Stimulated activated CD4-positive, alpha-beta T cell treated with anti-CD3 and anti-CD28 coated beads, Interleukin-15, amount 100 ng/mL, for 24 hours (primary cell): Measurements from ENCODE around the gene NR2F1-AS1.
"Not testable (repeated sequence)": the region's sequence is repeated elsewhere in the genome, so short reads cannot be mapped to it uniquely, and the experiment has no call there.

ENCODE experiments used
- DNase-seq: peaks from one replicate; pipeline ENCODE4 v3.0.0-alpha.2; 2020

Gene NR2F1-AS1

GRCh38 chr5:93512799-93513198, 68.2 kb downstream of the NR2F1-AS1 start:
- no peak for DNase-seq

GRCh38 chr5:93511445-93511844, 69.6 kb downstream of the NR2F1-AS1 start:
- DNase-seq, result no peak

- no peak for DNase-seq
These were observed 70.2 kb downstream of the NR2F1-AS1 start for GRCh38 chr5:93510626-93511380.

GRCh38 chr5:93505553-93505952, 75.5 kb downstream of the NR2F1-AS1 start:
- DNase-seq, result not testable (repeated sequence)

- no peak for DNase-seq
These were observed 77.4 kb downstream of the NR2F1-AS1 start for GRCh38 chr5:93503598-93504067.

GRCh38 chr5:93497096-93497495, 83.9 kb downstream of the NR2F1-AS1 start:
- DNase-seq, result no peak

- DNase-seq, result no peak
These were observed 101.0 kb downstream of the NR2F1-AS1 start for GRCh38 chr5:93479982-93480509.

GRCh38 chr5:93477816-93478215, 103.2 kb downstream of the NR2F1-AS1 start:
- DNase-seq, result no peak

- DNase-seq, result no peak
These were observed 104.7 kb downstream of the NR2F1-AS1 start for GRCh38 chr5:93476251-93476742.

- no peak for DNase-seq
These were observed 118.1 kb downstream of the NR2F1-AS1 start for GRCh38 chr5:93462916-93463315.

GRCh38 chr5:93461756-93462155, 119.3 kb downstream of the NR2F1-AS1 start:
- no peak for DNase-seq

GRCh38 chr5:93460286-93460685, 120.7 kb downstream of the NR2F1-AS1 start:
- no peak for DNase-seq

- not testable (repeated sequence) for DNase-seq
These were observed 124.2 kb downstream of the NR2F1-AS1 start for GRCh38 chr5:93456796-93457195.

GRCh38 chr5:93454896-93455295, 126.1 kb downstream of the NR2F1-AS1 start:
- no peak for DNase-seq

- no peak for DNase-seq
These were observed 128.8 kb downstream of the NR2F1-AS1 start for GRCh38 chr5:93452255-93452654.

GRCh38 chr5:93438124-93438523, 142.9 kb downstream of the NR2F1-AS1 start:
- DNase-seq, result no peak

- DNase-seq, result no peak
These were observed 144.9 kb downstream of the NR2F1-AS1 start for GRCh38 chr5:93436083-93436482.

GRCh38 chr5:93433422-93433821, 147.6 kb downstream of the NR2F1-AS1 start:
- no peak for DNase-seq

- DNase-seq, result no peak
These were observed 149.8 kb downstream of the NR2F1-AS1 start for GRCh38 chr5:93431250-93431649.

GRCh38 chr5:93430673-93431199, 150.3 kb downstream of the NR2F1-AS1 start:
- no peak for DNase-seq

GRCh38 chr5:93430118-93430517, 150.9 kb downstream of the NR2F1-AS1 start:
- no peak for DNase-seq

- no peak for DNase-seq
These were observed 152.2 kb downstream of the NR2F1-AS1 start for GRCh38 chr5:93428868-93429267.

GRCh38 chr5:93427316-93427715, 153.7 kb downstream of the NR2F1-AS1 start:
- no peak for DNase-seq

GRCh38 chr5:93425096-93425495, 155.9 kb downstream of the NR2F1-AS1 start:
- no peak for DNase-seq
